Fibroblast of skin of right quadriceps (primary cell): ENCODE measurements around the gene BORCS5.
A peak's percentile ranks its signal among the peaks of the same experiment; 100 is the strongest.
"Not testable (repeated sequence)": the region's sequence is repeated elsewhere in the genome, so short reads cannot be mapped to it uniquely, and the experiment has no call there.

Experiments
- DNase-seq: peaks from one replicate; pipeline ENCODE4 v3.0.0-alpha.2; 2013

Gene BORCS5

GRCh38 chr12:12396694-12397093, 39.8 kb downstream of the BORCS5 start:
- DNase-seq = peak; percentile 7

GRCh38 chr12:12397184-12397583, 40.3 kb downstream of the BORCS5 start:
- DNase-seq = no peak

- peak; percentile 98 for DNase-seq
Measured at GRCh38 chr12:12398026-12398859, 41.4 kb downstream of the BORCS5 start.

- no peak for DNase-seq
Measured at GRCh38 chr12:12399161-12399560, 42.3 kb downstream of the BORCS5 start.

GRCh38 chr12:12399776-12400305, 43.0 kb downstream of the BORCS5 start:
- no peak for DNase-seq

GRCh38 chr12:12400793-12401192, 43.9 kb downstream of the BORCS5 start:
- DNase-seq = no peak

- DNase-seq = no peak
Measured at GRCh38 chr12:12403264-12404248, 46.7 kb downstream of the BORCS5 start.

GRCh38 chr12:12404297-12404696, 47.4 kb downstream of the BORCS5 start:
- DNase-seq = no peak

GRCh38 chr12:12405882-12406281, 49.0 kb downstream of the BORCS5 start:
- DNase-seq = no peak

- DNase-seq = no peak
Measured at GRCh38 chr12:12406762-12407161, 49.9 kb downstream of the BORCS5 start.

GRCh38 chr12:12408265-12408690, 51.4 kb downstream of the BORCS5 start:
- no peak for DNase-seq

- not testable (repeated sequence) for DNase-seq
Measured at GRCh38 chr12:12409337-12409736, 52.5 kb downstream of the BORCS5 start.

- DNase-seq = no peak
Measured at GRCh38 chr12:12415886-12416285, 59.0 kb downstream of the BORCS5 start.

GRCh38 chr12:12419165-12419564, 62.3 kb downstream of the BORCS5 start:
- DNase-seq = not testable (repeated sequence)

- DNase-seq = no peak
Measured at GRCh38 chr12:12423367-12423766, 66.5 kb downstream of the BORCS5 start.

- peak; percentile 36 for DNase-seq
Measured at GRCh38 chr12:12425001-12425400, 68.1 kb downstream of the BORCS5 start.

- peak; percentile 39 for DNase-seq
Measured at GRCh38 chr12:12425616-12426015, 68.7 kb downstream of the BORCS5 start.

GRCh38 chr12:12427568-12427967, 70.7 kb downstream of the BORCS5 start:
- DNase-seq = no peak

GRCh38 chr12:12428047-12428446, 71.2 kb downstream of the BORCS5 start:
- DNase-seq = no peak

- no peak for DNase-seq
Measured at GRCh38 chr12:12428961-12429657, 72.2 kb downstream of the BORCS5 start.

GRCh38 chr12:12432364-12432763, 75.5 kb downstream of the BORCS5 start:
- peak; percentile 84 for DNase-seq

- no peak for DNase-seq
Measured at GRCh38 chr12:12433203-12433731, 76.4 kb downstream of the BORCS5 start.
